Adrenal gland (tissue), 5 donors: ENCODE measurements around the gene POLR1A.

Experiments used
- POLR2A ChIP-seq, 2 donors: fragments of 450-650 bp; IDR thresholded peaks; one replicate each; pipeline ENCODE4 v1.6.1; 2017; ENCODE audit warnings: antibody characterized with exemption in 2 of 2, mild to moderate bottlenecking in 2 of 2, moderate library complexity in 1 of 2
- TF ChIP-seq, protein P1 (sequence below), 6 experiments: fragments of 450-650 bp in 4 of 6; fragments of 200-600 bp in 2 of 6; sonication (generic) in 1 of 6; IDR thresholded peaks; 1 replicate in 5 of 6; 2 replicates in 1 of 6; pipeline versions ENCODE4 v1.5.1 to v1.8.0; 2016 to 2021; ENCODE audit warnings: antibody characterized with exemption in 6 of 6, mild to moderate bottlenecking in 2 of 6, moderate library complexity in 1 of 6
- donor health status: DM: no; HTN: no; CAD: no.

DNA sequence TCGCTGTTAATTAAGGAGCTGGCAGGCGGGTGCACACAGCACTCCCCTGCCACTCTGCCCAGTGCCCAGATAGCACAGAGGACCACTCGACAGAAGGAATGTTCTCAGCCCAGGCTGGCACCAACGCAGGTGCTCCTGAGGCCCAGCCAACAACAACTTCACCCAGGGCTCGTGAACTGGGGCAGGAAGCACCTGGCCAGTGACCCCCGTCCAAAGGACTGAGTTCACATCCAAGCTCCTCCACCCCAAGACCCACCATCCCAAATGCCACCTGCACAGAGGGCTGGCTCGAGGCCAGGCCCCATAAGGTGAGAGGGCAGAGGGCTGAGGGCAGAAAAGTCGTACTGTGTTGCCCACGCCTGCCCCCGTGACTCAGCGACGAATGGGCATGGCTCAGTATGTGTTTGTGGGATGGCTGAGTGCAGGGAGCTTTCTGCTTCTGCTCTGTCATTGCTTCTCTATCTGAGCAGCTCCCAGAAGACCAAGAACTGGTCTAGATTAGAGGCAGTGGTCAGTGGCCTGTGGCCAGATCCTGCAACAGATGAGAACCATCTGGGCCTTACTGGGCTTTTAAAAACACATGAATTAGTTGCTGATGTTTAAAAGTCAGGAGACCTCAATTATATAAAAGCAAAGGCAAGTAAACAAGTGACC lies 68.4 kb downstream of the POLR1A start:
- TF ChIP-seq, protein P1, sequence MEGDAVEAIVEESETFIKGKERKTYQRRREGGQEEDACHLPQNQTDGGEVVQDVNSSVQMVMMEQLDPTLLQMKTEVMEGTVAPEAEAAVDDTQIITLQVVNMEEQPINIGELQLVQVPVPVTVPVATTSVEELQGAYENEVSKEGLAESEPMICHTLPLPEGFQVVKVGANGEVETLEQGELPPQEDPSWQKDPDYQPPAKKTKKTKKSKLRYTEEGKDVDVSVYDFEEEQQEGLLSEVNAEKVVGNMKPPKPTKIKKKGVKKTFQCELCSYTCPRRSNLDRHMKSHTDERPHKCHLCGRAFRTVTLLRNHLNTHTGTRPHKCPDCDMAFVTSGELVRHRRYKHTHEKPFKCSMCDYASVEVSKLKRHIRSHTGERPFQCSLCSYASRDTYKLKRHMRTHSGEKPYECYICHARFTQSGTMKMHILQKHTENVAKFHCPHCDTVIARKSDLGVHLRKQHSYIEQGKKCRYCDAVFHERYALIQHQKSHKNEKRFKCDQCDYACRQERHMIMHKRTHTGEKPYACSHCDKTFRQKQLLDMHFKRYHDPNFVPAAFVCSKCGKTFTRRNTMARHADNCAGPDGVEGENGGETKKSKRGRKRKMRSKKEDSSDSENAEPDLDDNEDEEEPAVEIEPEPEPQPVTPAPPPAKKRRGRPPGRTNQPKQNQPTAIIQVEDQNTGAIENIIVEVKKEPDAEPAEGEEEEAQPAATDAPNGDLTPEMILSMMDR (IDR thresholded peaks at IDR 0.05): no peak
- TF ChIP-seq POLR2A (IDR thresholded peaks at IDR 0.05): no peak
